Peyer's patch (tissue), 4 donors: Measurements from ENCODE around the gene KRT7.

Experiments used
- POLR2A ChIP-seq, 2 donors: fragments of 450-650 bp; IDR thresholded peaks; one replicate each; pipeline ENCODE4 v1.5.1; 2017; ENCODE audit warnings: antibody characterized with exemption in 2 of 2, mild to moderate bottlenecking in 2 of 2, moderate library complexity in 2 of 2
- TF ChIP-seq, protein P1 (sequence below), 6 experiments: fragments of 450-650 bp in 4 of 6; fragments of 200-600 bp in 2 of 6; sonication (generic) in 1 of 6; IDR thresholded peaks; one replicate each; pipeline ENCODE4 v1.5.1; 2017 to 2019; ENCODE audit warnings: antibody characterized with exemption in 6 of 6, mild to moderate bottlenecking in 3 of 6, moderate library complexity in 1 of 6

DNA sequence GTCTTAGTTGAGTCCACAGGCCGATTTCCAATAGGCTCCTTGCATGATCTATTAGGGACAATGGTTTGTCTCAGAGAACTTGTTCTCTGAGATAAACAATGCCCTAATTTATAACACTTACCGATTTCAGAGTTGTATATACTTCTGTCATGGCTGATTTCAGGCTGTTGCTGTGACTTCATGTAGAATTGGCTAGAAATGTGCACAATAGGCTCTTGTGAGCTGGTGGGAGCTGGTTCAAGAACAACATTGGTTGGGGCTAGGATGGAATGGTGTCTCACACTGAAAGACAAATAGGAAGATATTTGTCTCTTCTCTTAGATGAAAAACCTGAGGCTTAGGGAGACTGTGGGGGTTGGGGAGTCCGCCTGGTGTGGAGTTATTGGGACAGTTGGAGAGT is 34.7 kb downstream of the KRT7 start:
- no peak for TF ChIP-seq POLR2A (IDR thresholded peaks at IDR 0.05)
- TF ChIP-seq, protein P1, sequence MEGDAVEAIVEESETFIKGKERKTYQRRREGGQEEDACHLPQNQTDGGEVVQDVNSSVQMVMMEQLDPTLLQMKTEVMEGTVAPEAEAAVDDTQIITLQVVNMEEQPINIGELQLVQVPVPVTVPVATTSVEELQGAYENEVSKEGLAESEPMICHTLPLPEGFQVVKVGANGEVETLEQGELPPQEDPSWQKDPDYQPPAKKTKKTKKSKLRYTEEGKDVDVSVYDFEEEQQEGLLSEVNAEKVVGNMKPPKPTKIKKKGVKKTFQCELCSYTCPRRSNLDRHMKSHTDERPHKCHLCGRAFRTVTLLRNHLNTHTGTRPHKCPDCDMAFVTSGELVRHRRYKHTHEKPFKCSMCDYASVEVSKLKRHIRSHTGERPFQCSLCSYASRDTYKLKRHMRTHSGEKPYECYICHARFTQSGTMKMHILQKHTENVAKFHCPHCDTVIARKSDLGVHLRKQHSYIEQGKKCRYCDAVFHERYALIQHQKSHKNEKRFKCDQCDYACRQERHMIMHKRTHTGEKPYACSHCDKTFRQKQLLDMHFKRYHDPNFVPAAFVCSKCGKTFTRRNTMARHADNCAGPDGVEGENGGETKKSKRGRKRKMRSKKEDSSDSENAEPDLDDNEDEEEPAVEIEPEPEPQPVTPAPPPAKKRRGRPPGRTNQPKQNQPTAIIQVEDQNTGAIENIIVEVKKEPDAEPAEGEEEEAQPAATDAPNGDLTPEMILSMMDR (IDR thresholded peaks at IDR 0.05) = no peak
